ENCODE measurements around the gene ITPK1. TPM values are rescaled to one million over a fixed set of nuclear protein-coding genes. Genes with fewer than 3 reads are reported as not detected.

Gene ITPK1
- total RNA-seq, 1 experiment from 2014 or later, result 133 TPM

DNA sequence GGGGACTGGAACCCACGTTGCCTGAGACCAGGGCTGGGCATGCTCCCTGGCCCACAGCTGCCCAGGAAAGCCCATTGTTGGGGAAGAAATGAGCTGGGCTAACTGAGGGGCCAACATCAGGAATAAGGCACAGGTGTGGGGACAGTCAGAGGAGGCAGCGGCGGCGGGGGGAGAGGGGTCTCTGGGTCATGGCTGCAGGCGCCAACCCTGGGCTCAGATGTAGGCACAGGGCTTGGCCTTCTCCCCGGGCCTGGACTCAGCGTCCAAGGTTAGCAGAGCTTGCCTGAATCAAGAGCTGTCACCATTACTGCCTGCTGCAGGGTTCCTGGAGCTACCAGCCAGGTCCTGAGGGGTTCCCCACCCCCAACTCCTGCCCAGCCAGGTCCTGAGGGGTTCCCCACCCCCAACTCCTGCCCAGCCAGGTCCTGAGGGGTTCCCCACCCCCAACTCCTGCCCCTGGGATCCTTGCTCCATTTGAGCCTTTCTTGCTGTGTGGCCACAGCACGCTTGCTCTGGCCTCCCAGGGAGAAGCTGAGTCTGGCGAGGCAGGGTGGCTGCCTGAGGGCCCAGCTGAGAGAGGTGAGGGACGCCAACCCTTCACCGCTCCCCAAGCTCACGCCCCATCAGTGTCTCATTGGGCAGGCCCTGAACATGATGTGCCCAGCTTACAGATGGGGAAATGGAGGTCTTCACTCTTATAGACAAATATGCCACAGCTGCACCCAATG is 186.6 kb downstream of the ITPK1 start:
- H3K36me3 Mint-ChIP-seq (ENCODE audit: insufficient read depth, unreplicated experiment), result no peaks in the 10 kb centered on the region
- H3K4me1 Mint-ChIP-seq (ENCODE audit: insufficient read depth, unreplicated experiment), result peaks cover 24% of the 10 kb centered on the region
- no peak overlapping the region for H3K27ac Mint-ChIP-seq (ENCODE audit: low read depth, unreplicated experiment)
- H3K9me3 Mint-ChIP-seq (ENCODE audit: unreplicated experiment), result no peaks in the 10 kb centered on the region
- intact Hi-C loops (cut with micrococcal nuclease), result loop anchor here (5.0 kb wide), 1 partner anchor 47 kb away; no protein-coding TSS in a partner anchor
- H3K27me3 Mint-ChIP-seq (ENCODE audit: insufficient read depth, unreplicated experiment), result no peaks in the 10 kb centered on the region
- BruUV-seq (replicated peaks), result no TSS peak
- TF ChIP-seq, protein P1, sequence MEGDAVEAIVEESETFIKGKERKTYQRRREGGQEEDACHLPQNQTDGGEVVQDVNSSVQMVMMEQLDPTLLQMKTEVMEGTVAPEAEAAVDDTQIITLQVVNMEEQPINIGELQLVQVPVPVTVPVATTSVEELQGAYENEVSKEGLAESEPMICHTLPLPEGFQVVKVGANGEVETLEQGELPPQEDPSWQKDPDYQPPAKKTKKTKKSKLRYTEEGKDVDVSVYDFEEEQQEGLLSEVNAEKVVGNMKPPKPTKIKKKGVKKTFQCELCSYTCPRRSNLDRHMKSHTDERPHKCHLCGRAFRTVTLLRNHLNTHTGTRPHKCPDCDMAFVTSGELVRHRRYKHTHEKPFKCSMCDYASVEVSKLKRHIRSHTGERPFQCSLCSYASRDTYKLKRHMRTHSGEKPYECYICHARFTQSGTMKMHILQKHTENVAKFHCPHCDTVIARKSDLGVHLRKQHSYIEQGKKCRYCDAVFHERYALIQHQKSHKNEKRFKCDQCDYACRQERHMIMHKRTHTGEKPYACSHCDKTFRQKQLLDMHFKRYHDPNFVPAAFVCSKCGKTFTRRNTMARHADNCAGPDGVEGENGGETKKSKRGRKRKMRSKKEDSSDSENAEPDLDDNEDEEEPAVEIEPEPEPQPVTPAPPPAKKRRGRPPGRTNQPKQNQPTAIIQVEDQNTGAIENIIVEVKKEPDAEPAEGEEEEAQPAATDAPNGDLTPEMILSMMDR (IDR thresholded peaks at IDR 0.05; ENCODE audit: unreplicated experiment), result no peak
- POLR2A ChIA-PET, result interaction anchor here (0.7 to 1.5 kb wide), 2 partner anchors 256 to 674 kb away, joined by 3 read pairs; partner anchors contain the start of genes LYSET and MOAP1
- CTCF ChIA-PET, result interaction anchor here (0.6 to 1.2 kb wide), 4 partner anchors 15 to 250 kb away, joined by 3 to 6 read pairs (median 4); no protein-coding TSS in a partner anchor
- DNase-seq (ENCODE audit: unreplicated experiment), result no peak
- no peak overlapping the region for H3K4me3 Mint-ChIP-seq (ENCODE audit: unreplicated experiment)

DNA sequence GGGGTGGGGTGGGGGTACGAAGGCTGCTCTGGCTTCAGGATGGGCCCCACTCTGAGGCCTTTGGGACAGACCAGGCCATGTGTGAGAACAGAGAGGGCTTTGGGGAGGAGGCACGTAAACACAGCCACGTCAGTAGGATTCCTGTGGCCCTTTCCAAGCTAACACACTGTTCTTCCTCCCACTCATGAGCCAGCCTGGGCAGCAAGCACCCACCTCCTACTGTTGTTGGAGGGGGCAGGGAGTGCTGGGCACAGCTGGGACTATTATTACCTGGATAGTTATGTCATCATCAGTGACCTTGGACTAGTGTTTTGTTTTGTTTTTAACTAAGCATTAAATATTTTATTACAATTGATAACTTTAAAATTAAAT is 187.5 kb downstream of the ITPK1 start:
- intact Hi-C loops (cut with micrococcal nuclease), result loop anchor here (5.0 kb wide), 1 partner anchor 46 kb away; no protein-coding TSS in a partner anchor
- TF ChIP-seq, protein P1 (IDR thresholded peaks at IDR 0.05; ENCODE audit: unreplicated experiment), result no peak
- ChIA-PET POLR2A (interaction anchor here (1.7 kb wide), 1 partner anchor 48 kb away, joined by 5 read pairs; no protein-coding TSS in a partner anchor), CTCF (interaction anchor here (0.7 to 0.9 kb wide), 2 partner anchors 34 to 186 kb away, joined by 3 to 4 read pairs; no protein-coding TSS in a partner anchor)
- Mint-ChIP-seq H3K27me3 (ENCODE audit: insufficient read depth, unreplicated experiment) (no peaks in the 10 kb centered on the region), H3K36me3 (ENCODE audit: insufficient read depth, unreplicated experiment) (no peaks in the 10 kb centered on the region), H3K4me3 (ENCODE audit: unreplicated experiment) (no peak overlapping the region), H3K4me1 (ENCODE audit: insufficient read depth, unreplicated experiment) (peaks cover 24% of the 10 kb centered on the region), H3K27ac (ENCODE audit: low read depth, unreplicated experiment) (no peak overlapping the region), H3K9me3 (ENCODE audit: unreplicated experiment) (no peaks in the 10 kb centered on the region)
- DNase-seq (ENCODE audit: unreplicated experiment), result peak; percentile 21
- BruUV-seq (replicated peaks), result no TSS peak

DNA sequence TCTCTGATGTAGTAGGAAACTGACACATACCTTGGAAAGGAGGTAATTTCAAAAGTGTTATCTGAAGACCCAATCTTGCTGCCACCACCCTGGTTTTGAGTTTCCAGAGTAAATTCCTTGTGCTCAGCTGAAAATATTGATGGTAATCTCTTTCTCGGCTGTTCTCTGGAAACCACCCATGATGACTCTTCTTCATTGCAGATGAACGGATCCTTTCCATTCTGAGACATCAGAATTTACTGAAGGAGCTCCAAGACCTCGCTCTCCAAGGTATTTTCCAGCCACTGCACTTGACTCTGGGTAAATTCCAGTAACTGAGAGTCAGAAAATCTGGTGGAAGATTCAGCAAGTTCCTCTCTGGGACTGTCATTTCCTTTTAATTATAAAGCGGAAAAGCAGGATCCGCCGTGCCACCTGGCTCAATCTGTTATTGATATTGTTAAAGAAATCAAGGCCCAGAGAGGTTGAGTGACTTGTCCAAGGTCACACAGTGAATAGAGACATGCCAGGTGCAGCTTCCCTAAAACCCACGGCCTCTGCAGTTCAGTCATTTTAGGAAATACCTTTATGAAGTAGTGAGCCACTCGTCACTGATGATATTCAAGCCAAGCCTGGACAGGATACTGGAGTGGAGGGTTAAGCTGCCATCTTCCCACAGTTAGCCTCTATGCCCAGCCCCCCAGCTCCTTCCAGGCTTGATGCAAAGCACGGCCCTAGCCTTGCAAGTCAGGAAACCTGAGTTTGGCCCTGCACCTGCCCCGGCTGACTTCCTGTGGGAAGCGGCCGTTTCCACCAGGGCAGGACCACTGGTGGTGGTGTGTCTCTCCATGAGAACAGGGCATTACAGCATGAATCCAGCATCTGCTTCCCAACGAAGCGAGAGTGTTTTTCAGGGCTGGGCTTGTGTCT is 188.1 kb downstream of the ITPK1 start:
- Mint-ChIP-seq H3K36me3 (ENCODE audit: insufficient read depth, unreplicated experiment) (no peaks in the 10 kb centered on the region), H3K9me3 (ENCODE audit: unreplicated experiment) (no peaks in the 10 kb centered on the region), H3K27ac (ENCODE audit: low read depth, unreplicated experiment) (peak overlapping the region; percentile 93), H3K4me1 (ENCODE audit: insufficient read depth, unreplicated experiment) (peaks cover 25% of the 10 kb centered on the region), H3K27me3 (ENCODE audit: insufficient read depth, unreplicated experiment) (peaks cover 1% of the 10 kb centered on the region), H3K4me3 (ENCODE audit: unreplicated experiment) (no peak overlapping the region)
- TF ChIP-seq, protein P1 (IDR thresholded peaks at IDR 0.05; ENCODE audit: unreplicated experiment), result no peak
- intact Hi-C loops (cut with micrococcal nuclease), result loop anchor here (5.0 kb wide), 1 partner anchor 45 kb away; no protein-coding TSS in a partner anchor
- no peak for DNase-seq (ENCODE audit: unreplicated experiment)
- POLR2A ChIA-PET, result interaction anchor here (0.5 to 1.7 kb wide), 5 partner anchors 19 to 1407 kb away, joined by 3 to 8 read pairs (median 5); partner anchors contain the start of gene ATXN3
- CTCF ChIA-PET, result interaction anchor here (0.6 to 1.6 kb wide), 5 partner anchors 12 to 186 kb away, joined by 3 to 6 read pairs (median 4); no protein-coding TSS in a partner anchor
- BruUV-seq (replicated peaks), result no TSS peak

Data from MCF 10A (cell line).